ENCODE measurements around the gene PRPF38B.
"Not testable (repeated sequence)": the region's sequence is repeated elsewhere in the genome, so short reads cannot be mapped to it uniquely, and the experiment has no call there.

PRPF38B gene

DNA sequence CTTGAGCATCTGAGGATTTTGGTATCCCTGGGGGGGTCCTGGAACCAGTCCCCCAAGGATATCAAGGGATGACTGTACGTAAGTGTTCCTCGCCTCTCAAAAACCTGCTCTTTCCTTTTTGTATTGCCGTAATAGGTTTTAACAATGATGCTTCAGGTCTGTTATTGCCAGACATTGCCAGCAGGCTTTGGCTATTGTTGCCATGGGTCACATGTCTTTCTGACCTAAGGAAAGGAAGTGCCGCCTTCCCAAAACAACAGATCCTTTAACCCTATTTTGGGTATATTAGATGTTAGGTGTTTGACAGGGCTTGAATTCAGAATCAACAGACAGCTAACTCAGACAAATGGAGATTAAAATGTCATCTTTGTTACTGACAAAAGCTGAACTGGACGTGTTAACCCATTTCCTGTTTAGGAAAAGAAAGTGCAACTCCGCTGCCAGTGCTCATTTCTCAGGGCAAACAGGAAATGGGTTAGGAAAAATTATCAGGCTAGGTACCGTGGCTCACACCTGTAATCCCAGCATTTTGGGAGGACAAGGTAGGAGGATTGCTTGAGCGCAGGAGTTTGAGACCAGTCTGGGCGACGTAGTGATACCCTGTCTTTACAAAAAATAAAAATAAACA is 12.4 kb upstream of the PRPF38B start:
- DNase-seq (ENCODE audit: low read depth, low spot score), result no peak

DNA sequence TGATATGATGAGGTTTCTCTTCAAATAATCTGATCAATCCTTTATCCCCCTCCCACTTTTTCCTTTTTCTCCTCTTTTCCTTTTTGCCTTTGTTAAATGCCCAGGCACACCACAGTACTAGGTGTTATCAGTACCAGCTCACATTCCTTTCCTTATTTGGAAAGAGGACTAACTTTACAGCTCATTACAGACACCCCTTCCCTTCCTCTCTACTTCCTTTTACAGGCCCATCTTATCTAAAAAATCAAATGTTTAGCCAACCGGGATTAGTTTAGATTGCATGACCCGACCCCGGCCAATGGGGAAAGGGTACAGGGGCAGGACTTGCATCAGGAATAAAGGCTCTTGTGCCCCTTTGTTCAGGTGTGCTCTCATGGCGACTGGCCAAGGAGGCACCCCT is 10.4 kb upstream of the PRPF38B start:
- not testable (repeated sequence) for DNase-seq (ENCODE audit: low read depth, low spot score)

DNA sequence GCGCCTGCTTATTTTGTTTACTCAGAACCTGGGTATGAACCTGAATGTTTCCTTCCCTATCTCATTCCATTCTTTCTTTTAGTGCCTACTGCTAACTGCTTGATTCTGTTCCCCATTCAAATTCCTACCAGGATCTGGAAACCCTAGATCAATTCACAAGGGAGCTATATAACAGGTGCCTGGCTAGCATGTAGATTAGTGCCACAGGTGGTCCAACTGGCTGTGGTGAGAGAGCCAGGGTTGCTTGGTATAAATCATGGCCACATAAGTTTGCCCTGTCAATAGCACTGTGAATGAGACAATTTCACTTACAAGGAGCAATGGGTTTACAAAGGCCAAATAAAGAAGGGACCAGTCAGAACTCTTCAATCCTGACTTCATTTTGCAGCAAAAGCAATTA is 6.6 kb upstream of the PRPF38B start:
- no peak for DNase-seq (ENCODE audit: low read depth, low spot score)

DNA sequence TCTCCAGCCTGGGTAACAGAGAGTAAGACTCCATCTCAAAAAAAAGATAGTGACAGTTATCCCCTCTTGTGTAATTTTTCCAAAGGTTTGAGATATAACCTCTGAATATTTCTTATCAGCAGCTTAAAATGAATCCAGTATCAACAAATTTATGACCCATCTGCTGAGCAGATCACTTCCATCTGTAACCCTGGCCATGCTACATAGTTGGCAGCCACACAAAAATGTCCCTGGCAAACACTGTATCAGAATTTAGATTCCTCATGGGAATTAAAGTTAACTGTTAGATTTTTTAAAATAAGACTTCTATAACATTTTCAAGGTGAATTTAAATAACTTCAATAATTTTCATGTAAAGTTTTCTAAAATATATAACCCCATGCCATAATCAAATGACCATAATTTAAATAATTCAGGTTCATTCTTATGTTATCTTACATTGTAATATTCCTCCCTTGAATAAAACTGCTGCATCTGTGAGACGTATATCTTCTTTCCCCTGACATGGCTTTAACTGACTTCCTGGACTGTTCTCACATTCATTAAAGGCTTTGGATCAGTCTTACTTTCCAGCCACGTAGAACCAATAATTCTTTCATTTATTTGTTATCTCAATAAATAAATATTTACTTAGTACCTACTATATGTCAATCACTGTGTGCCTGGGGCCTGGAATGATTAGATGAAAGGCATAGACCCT is 5.3 kb upstream of the PRPF38B start:
- DNase-seq (ENCODE audit: low read depth, low spot score), result no peak

DNA sequence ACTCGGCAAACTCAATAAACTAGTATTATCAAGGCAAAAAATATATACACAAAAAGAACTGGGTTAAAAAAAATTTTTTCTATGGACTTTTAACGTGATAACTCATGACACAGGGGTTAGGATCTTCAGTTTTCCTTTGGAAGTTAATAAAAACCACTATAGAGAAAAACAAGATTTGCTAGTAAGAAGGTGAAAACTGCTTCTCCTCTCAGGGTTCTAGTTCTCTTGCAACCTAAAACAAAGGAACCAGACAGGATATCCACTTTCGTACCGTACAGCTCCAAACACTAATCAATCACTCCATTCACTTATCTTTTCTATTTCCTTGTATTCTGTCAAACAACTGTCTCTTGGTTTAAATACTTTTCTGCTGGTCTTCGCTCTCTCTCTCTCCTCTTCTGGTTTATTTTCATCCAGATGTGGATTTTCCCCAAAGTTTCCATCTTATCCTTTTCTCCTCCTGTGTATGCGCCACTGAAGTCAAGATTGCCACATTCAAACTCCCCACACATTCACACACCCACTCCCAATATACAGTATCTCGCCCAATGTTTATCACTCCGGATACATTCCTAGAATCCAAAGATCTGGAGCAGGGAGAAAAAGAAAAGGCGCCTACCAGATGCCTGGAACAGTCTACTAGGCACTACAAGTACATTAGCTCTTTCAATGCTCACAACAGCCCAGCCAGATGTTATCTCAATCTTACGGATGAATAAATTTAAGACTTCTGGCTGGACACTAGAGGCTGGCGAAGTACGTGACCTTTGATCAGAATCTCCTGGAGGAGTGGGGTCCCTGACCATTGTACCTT is 775 bp upstream of the PRPF38B start:
- DNase-seq (ENCODE audit: low read depth, low spot score), result no peak

DNA sequence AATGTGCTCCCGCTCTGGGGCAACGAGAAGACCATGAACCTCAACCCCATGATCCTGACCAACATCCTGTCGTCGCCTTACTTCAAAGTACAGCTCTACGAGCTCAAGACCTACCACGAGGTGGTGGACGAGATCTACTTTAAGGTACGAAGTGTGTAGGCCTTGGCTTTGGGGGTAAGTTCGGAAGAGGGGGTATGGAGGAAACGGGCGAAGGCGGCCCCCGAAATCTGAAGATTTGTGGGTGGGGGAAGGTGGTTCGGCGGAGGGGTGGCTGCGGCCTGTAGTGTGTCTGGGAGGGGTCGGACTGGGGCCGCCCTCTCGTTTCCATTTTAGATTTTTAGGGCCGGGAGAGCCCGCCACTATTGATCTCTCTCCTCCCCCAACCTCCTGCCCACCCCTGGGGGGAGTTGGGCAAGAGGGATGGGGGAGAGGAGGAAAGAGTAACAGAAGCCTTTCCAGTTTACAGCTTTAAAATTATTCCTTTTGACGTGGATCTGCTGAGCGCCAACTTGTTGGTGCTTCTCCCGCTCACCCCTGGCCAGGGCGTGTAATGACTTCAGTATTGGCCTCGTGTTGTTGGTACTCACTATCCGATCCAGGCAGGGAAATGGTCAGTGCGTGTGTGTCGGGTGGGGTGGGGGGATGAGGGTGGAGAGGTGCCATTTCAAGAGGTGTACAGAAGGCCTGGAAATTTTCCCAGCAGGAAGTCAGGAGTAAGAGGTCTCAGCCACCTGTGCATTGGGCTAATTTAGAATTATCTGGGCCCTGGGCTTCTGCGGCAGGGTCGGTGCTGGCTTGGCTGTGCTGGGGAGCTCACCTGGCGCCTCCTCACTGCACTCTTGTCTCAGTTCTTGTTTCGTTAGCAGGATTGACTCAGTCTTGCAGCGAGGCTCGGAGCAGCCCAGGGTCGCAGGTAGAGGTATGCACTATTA is 880 bp downstream of the PRPF38B start:
- peak; percentile 30 for DNase-seq (ENCODE audit: low read depth, low spot score)

DNA sequence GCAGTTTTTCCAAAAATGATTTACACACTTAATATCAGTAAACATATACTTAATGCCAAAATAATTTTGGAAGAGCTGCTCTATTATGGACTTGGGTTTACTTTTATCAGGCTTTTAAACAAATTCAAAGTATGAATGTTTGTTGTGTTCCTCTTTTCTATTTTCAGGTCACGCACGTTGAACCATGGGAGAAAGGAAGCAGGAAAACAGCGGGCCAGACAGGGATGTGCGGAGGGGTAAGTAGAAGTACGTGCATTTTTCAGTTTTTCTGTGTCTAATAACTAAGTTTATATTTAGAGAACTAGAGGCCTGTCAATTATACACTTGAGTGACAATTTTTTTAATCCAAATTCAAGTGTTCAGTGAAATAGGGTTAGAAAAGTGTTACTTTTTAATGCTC is 3.4 kb downstream of the PRPF38B start:
- no peak for DNase-seq (ENCODE audit: low read depth, low spot score)

DNA sequence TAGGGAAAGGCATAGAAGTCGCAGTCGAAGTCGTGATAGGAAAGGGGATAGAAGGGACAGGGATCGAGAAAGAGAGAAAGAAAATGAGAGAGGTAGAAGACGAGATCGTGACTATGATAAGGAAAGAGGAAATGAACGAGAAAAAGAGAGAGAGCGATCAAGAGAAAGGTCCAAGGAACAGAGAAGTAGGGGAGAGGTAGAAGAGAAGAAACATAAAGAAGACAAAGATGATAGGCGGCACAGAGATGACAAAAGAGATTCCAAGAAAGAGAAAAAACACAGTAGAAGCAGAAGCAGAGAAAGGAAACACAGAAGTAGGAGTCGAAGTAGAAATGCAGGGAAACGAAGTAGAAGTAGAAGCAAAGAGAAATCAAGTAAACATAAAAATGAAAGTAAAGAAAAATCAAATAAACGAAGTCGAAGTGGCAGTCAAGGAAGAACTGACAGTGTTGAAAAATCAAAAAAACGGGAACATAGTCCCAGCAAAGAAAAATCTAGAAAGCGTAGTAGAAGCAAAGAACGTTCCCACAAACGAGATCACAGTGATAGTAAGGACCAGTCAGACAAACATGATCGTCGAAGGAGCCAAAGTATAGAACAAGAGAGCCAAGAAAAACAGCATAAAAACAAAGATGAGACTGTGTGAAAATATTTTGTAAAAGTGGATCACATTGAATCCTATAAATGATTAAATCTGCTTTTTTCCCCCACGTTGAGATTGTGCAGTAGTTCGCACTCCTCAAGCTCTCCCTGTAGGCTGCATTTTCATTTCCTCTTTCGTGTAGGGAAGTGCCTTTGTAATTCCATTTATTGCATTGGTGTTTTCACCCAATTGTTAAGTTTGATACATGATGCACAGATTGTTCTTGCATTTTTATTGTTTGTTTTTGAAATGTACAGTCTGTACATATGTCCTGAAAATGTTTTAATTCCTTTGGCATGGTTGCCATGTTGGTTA is 7.5 kb downstream of the PRPF38B start:
- DNase-seq (ENCODE audit: low read depth, low spot score), result no peak

DNA sequence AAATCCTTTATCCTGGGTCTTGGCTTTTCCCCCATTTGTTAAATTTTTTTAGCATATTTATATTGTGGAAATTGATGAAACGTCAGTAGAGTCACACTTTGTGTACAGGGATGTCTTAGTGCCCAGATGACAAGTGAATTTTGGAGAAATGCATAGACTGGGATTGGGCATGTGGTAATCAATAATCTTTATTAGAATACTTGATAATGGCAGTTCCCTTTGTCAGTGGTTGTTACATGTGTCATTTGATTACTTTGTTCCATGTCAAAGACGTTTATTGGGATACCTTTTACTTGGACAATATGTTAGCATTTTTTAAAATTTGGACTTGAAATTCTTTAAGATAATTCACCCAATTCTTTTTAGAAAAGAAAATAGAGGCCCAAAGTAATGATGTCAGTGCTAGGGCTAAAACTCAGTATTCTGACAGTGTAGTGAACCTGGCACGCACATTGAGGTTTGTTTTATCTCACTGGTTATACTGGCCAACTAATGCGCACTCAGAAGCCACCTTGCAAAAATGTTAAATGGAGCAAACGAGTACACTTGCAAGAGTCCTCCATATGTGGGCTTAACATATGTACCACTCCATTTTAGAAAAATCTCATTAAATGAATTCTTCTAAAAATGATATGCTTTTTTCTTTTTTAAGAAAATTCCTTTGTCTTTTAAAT is 9.2 kb downstream of the PRPF38B start:
- no peak for DNase-seq (ENCODE audit: low read depth, low spot score)

DNA sequence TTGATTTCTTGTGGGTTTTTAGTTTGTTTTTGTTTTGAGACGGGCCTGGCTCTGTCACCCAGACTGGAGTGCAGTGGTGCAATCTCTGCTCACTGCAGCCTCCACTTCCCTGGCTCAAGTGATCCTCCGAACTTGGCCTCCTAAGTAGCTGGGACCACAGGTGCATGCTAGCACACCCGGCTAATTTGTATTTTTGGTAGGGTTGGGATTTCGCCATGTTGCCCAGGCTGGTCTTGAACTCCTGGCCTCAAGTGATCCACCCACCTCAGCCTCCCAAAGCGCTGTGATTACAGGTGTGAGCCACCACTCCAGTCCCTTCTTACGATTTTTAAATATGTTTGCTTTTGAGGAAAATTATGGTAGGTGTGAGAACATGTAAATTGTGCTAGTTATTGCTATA is 10.0 kb downstream of the PRPF38B start:
- DNase-seq (ENCODE audit: low read depth, low spot score), result not testable (repeated sequence)

DNA sequence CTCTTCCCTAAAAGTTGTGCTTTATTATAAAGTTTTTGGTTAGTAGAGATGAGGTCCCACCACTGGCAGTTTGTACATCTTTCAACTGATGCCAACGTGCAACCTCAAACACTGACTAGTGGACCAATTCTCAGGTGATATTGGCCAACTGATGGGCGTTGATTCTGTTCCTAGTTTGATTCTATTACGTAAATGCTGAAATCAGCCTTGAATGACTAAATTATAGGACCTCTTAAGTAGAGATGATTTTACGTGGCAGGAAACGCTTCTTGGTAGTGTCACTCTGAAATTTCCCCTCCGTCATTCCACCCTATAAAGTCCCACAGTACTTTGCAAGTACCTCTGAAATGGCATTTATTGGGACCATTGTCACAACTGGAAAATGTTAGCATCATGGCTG is 11.8 kb downstream of the PRPF38B start:
- DNase-seq (ENCODE audit: low read depth, low spot score), result no peak

DNA sequence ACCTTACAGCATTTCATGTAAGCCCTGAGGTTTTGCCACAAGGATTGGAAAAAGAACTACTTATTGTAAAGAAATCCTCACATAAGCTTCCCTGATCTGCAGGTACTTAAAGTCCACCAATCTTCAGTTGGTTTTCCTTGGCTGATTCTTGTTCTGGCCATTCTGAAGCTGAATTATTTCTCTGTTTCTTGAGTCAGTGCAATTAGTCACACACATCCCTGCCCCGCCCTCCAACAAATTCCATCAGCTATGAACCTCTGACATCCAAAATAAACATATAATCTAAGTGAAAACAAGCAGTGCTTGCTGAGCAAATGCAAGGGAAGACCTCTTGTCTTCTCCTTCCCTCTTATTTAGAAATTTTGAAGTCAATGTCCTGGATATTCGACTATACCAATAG is 12.4 kb downstream of the PRPF38B start:
- DNase-seq (ENCODE audit: low read depth, low spot score), result no peak

DNA sequence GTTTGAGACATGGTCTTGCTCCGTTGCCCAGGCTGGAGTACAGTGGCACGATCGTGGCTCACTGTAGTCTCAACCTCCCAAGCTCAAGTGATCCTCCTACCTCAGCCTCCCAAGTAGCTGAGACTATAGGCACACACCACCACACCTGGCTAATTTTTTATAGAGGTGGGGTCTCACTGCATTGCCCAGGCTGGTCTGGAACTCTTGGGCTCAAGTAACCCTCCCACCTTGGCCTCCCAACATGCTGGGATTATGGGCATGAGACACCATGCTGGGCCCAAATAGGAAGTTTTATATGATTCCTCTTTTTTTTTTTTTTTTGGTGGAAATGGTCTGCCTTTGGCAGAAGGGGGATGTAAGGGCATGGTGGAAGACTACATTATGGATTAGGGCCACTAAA is 14.5 kb downstream of the PRPF38B start:
- no peak for DNase-seq (ENCODE audit: low read depth, low spot score)

DNA sequence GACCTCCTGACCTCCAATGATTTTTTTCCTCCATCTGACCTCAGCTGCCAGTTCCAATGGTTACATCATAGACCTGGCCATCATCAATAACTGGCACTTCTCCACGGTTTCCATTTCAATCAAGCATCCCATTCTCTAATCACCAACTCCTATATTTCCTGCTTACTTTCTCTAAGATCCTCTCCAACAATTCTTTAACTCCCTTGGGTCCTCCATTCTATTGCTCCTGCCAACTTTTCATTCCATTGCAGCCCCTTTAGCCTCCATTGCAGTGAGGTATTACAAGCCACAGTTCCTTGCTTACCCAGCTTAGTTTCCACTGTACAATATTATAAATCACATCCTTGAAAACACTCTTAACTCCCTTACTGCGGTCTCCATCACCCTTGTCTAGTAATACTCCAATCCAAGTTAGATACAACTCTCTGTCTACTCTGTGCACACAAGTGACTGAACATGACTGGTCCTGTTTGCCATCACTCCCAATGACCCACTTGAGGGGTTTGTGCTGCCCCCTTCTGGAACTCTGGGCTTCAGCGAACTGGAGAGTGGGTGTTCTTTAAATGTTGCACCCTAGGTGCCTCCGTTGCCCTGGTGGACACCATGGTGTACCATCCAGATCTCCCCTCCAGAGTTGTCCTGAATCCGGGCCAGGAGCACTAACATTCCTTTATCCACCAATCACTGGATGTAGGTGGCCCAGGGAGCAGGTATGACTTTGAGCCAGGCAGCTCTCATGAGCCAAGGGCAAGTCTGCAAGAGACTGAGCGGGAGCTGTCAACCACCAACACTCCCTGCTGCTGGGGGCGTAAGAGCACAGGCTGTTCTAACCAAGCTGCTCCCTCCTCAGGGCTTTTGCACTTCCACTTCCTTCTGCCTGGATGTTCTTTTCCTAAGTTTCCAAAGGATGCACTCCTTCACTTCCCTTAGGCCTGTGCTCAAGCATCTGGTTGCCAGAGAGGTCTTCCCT is 16.9 kb downstream of the PRPF38B start:
- DNase-seq (ENCODE audit: low read depth, low spot score), result no peak

DNA sequence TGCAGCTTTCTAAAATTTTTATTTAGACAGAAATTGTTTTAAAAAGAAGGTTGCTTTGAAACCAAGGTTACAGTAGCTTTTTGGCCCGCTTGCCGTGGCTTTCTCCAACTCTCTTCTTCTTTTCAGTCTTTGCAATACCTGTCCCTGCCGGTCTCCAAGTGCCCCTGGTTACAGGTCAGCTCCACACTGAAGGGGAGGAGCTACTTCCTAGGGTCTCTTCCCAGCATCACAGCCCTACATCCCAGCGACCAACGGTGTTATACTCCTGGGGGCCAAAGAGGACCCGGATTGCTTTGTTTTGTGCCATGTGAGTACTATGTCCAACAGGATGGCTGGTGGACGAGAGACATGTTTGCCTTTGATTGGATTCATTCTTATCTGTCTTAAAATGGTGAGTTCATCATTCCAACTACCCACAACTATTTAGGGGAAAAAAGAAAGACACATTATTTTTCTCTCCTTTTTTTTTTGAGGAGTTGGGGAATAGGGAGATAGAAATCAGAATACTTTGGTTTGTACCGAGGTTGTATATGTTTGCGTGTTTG is 20.6 kb downstream of the PRPF38B start, which contains the start of gene FNDC7:
FNDC7 (plus strand) TSS at position 303 of the 545 bp plus-strand sequence; CDS start at position 329, 26 bp downstream.
- no peak for DNase-seq (ENCODE audit: low read depth, low spot score)

DNA sequence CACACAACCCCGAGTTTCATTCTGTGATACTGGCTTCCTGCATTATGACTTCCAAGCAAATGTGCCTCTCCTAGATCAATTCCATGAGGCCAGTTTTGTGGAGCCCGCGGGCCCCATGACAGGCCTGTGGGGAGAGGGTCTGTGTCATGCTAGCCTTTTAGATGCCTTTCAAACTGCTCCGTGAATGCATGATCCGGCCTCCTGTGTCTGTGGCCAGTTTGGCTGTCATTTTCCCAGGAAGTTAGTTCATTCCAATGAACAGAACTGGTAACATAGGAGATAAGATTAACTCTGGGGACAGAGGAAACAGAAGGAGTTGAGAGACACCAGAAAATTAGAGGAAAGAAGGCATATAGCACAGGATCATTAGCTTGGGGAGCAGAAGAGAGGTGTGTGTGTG is 23.8 kb downstream of the PRPF38B start:
- DNase-seq (ENCODE audit: low read depth, low spot score), result no peak

DNA sequence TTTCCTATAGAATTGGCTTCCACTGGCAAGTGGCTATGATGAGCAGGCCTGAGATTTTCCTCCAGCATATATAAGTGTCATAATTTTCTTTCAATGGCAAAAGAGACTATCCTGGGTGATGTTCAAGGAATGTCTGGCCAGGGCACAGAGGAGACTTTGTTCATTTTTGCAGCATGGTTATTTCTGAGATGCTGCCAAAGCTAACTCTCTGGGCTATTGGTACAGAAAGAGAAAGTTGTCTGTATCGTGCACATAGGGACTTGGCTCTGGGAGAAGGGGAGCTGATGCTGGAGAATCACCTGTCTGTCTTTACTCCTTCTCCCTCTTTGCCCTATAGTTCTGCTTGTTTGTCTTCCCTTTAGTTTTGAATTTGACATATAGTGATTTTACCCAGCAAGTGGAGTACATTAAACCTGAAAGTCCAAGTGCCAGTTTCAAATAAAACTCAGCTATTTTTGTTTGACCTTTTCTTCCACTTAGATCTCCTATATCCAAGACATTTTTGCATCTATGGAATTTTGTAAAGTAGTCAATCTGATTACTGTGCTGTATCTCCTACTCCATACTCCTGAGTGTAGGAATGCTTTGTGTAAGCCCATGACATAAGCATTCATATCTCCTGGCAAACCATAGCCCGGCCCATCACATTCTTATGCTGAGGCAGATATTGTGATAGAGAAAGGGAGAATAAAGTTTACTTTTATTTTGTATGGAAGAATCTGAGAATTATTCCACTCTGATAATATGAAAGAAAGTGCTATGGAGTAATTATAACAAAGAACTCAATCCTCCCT is 24.5 kb downstream of the PRPF38B start:
- no peak for DNase-seq (ENCODE audit: low read depth, low spot score)
